C4-2B (cell line): Measurements from ENCODE around the gene COPS8.

Experiments used
- CTCF ChIP-seq: fragments of 450-650 bp; conservative IDR thresholded peaks from 2 replicates; pipeline ENCODE4 v1.5.1; 2017; ENCODE audit warnings: mild to moderate bottlenecking
- ZFX ChIP-seq: fragments of 450-650 bp; IDR thresholded peaks from 2 replicates; pipeline ENCODE4 v1.6.1; 2017

DNA sequence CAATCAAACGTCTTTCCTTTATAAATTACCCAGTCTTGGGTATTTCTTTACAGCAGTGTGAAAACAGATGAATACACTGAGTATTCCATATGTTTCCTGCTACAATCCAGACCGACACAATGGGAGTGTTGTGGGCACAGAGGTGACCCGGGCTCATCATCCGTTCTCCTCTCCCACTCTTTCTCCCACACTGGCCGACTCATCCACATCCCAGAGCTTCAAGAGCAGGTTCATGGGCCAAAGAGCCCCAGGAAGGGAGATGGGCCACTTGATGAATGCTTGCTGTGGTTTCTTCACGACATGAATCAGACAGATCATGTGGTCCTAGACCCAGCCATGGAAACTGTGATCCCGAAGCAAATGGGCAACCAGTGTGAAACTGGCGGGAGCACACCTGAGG, 4.1 kb upstream of the COPS8 start:
- TF ChIP-seq CTCF (no peak), ZFX (no peak)
